K562 (cell line): ENCODE results near the gene DIAPH3. TPM values are rescaled to one million over a fixed set of nuclear protein-coding genes. Genes with fewer than 3 reads are reported as not detected.

ENCODE experiments used
- ATAC-seq: fragments of 200-7000 bp; cut with Tn5 transposase; 3 replicates; pipeline ENCODE4 v1.9.1; 2020; ENCODE audit warnings: moderate library complexity
- BruUV-seq: library from RNA; stranded (reverse); fragments of 400-500 nt; replicated peaks from 2 replicates; lab custom pipeline; 2021; lab: Mats Ljungman, UMichigan
- CTCF ChIA-PET: fragments of 300-600 bp; formaldehyde crosslinking; extraction: SDS; loops from one replicate; lab custom pipeline; 2021; ENCODE audit warnings: low intra/inter-chr PET ratio; lab: Yijun Ruan, JAX
- POLR2A ChIA-PET: fragments of 300-600, 350-650 bp; sonication (Branson Sonifier 250); formaldehyde crosslinking; extraction: SDS; loops from one replicate; lab custom pipeline; 2021; ENCODE audit warnings: antibody characterized with exemption, inconsistent platforms; lab: Yijun Ruan, JAX
- DNase-seq, 4 experiments: peaks; one replicate each; pipeline versions ENCODE4 v3.0.0 to v3.0.0-alpha.2; 2011 to 2018; ENCODE audit warnings: low spot score in 3 of 4, mixed read lengths in 3 of 4; ENCODE audit errors: extremely low read depth in 1 of 4
- FAIRE-seq: peaks from 2 replicates; lab custom pipeline; 2011; peaks lifted over from hg19 to GRCh38; lab: Jason Lieb, UNC
- H2AFZ ChIP-seq: 2 replicates; pipeline ENCODE4 v1.6.0; 2011; ENCODE audit warnings: low read depth, low read length, control low read depth, inconsistent platforms
- H3K27ac ChIP-seq: fragments of 200-600 bp; 3 replicates; pipeline ENCODE4 v1.8.0; 2011; ENCODE audit warnings: low read depth, mild to moderate bottlenecking, control low read depth, inconsistent platforms, low read length, moderate library complexity, mixed read lengths; ENCODE audit errors: extremely low read depth
- H3K27me3 ChIP-seq, 2 experiments: fragments of 300-600 bp in 1 of 2; 2 replicates in 1 of 2; 3 replicates in 1 of 2; pipeline versions ENCODE4 v1.6.0 to v1.8.0; 2011; ENCODE audit warnings: inconsistent platforms in 2 of 2, low read length in 2 of 2, mild to moderate bottlenecking in 1 of 2, mixed read lengths in 1 of 2, moderate library complexity in 1 of 2; ENCODE audit not compliant: control insufficient read depth in 2 of 2, insufficient read depth in 2 of 2
- H3K36me3 ChIP-seq: fragments of 300-600 bp; 3 replicates; pipeline ENCODE4 v1.8.0; 2011; ENCODE audit warnings: mild to moderate bottlenecking, low read length, inconsistent platforms; ENCODE audit not compliant: control insufficient read depth, insufficient read depth
- H3K4me1 ChIP-seq, 2 experiments: fragments of 200-600 bp in 1 of 2; replicated peaks in 1 of 2; 2 replicates in 1 of 2; 3 replicates in 1 of 2; pipeline versions ENCODE4 v1.5.1 to v1.8.0; 2011; ENCODE audit warnings: inconsistent platforms in 2 of 2, low read length in 2 of 2, mild to moderate bottlenecking in 1 of 2, mixed read lengths in 1 of 2, moderate library complexity in 1 of 2; ENCODE audit not compliant: control insufficient read depth in 2 of 2, insufficient read depth in 2 of 2
- H3K4me2 ChIP-seq: 2 replicates; pipeline ENCODE4 v1.6.1; 2011; ENCODE audit warnings: low read length, control low read depth, inconsistent platforms, mixed read lengths; ENCODE audit not compliant: insufficient read depth
- H3K4me3 ChIP-seq: fragments of 200-600 bp; sonication (generic), shearing (Covaris generic); 2 replicates; pipeline ENCODE4 v1.5.1; 2016; ENCODE audit warnings: control low read depth, inconsistent platforms
- H3K79me2 ChIP-seq: fragments of 200-600 bp; 3 replicates; pipeline ENCODE4 v1.8.0; 2011; ENCODE audit warnings: low read length, inconsistent platforms; ENCODE audit not compliant: control insufficient read depth, insufficient read depth
- H3K9ac ChIP-seq, 2 experiments: 2 replicates each; pipeline versions ENCODE4 v1.6.0 to v1.6.1; 2011; ENCODE audit warnings: low read depth in 2 of 2, low read length in 2 of 2, control low read depth in 1 of 2, inconsistent platforms in 1 of 2, mild to moderate bottlenecking in 1 of 2, mixed read lengths in 1 of 2; ENCODE audit not compliant: insufficient read depth in 1 of 2
- H3K9me1 ChIP-seq: one replicate; pipeline ENCODE4 v1.6.0; 2011; ENCODE audit warnings: inconsistent platforms, mild to moderate bottlenecking, low read length, moderate library complexity; ENCODE audit not compliant: control insufficient read depth, insufficient read depth
- H3K9me3 ChIP-seq: replicated peaks from 2 replicates; pipeline ENCODE4 v1.5.1; 2011; ENCODE audit warnings: low read depth, low read length, inconsistent platforms; ENCODE audit not compliant: control insufficient read depth, insufficient read depth
- H4K20me1 ChIP-seq: replicated peaks from 2 replicates; pipeline ENCODE4 v1.6.1; 2011; ENCODE audit warnings: low read length, inconsistent platforms, mixed read lengths; ENCODE audit not compliant: control insufficient read depth, insufficient read depth
- NONO ChIP-seq, 2 experiments: fragments of 200-400 bp in 1 of 2; fragments of 450-650 bp in 1 of 2; formaldehyde crosslinking in 1 of 2; IDR thresholded peaks; 2 replicates each; pipeline ENCODE4 v1.6.1; 2017; ENCODE audit warnings: low read depth in 2 of 2, mild to moderate bottlenecking in 2 of 2, moderate library complexity in 2 of 2, low read length in 1 of 2
- ZNF232 ChIP-seq: sonication (generic); formaldehyde crosslinking; IDR thresholded peaks from 2 replicates; pipeline ENCODE4 v1.8.0; 2022; ENCODE audit warnings: mild to moderate bottlenecking, missing genetic modification reagents
- ZNF717 ChIP-seq: fragments of 250-450 bp; sonication (Bioruptor Pico); IDR thresholded peaks from 2 replicates; pipeline ENCODE4 v1.5.0; 2021
- WGBS: fragments of 100-300 bp; shearing (Covaris generic); methylation state at CpG from one replicate; pipeline ENCODE4 v1.1.6; 2016; ENCODE audit warnings: low coverage, mixed read lengths; ENCODE audit not compliant: insufficient coverage; ENCODE audit errors: missing lambda C conversion rate; 5-methylcytosine and 5-hydroxymethylcytosine counted together
- in situ Hi-C: fragments of 300-500 bp; cut with MboI; formaldehyde crosslinking; loops from 4 replicates; pipeline ENCODE4 v1.15.0; 2018; ENCODE audit warnings: inconsistent platforms, mixed read lengths
- intact Hi-C: fragments of 100-400 bp; cut with micrococcal nuclease; formaldehyde crosslinking; loops from 2 replicates; pipeline ENCODE4 v1.14.2; 2022
- polyA plus RNA-seq, 8 experiments: library from polyadenylated mRNA; depleted of rRNA in 4 of 8; stranded (reverse) in 5 of 8; unstranded in 3 of 8; fragments of >200 nt; fragmentation: Nextera tagmentation in 2 of 8; fragmentation: Illumina TruSeq in 1 of 8; extraction: Ambion mirVana in 2 of 8; extraction: Trizol in 1 of 8; gene quantifications; 2 replicates each; pipeline versions ENCODE4 v1.2.1 to v1.2.3, GENCODE V29; 2011 to 2014; ENCODE audit warnings: inconsistent platforms in 1 of 8, missing spikeins in 1 of 8
- total RNA-seq, 7 experiments: library from RNA; depleted of rRNA in 6 of 7; stranded (reverse); fragments of >200 nt in 6 of 7; fragmentation: Illumina TruSeq in 2 of 7; extraction: Trizol in 2 of 7; gene quantifications; 2 replicates each; pipeline versions ENCODE4 v1.2.1 to v1.2.3, GENCODE V29; 2011 to 2021; ENCODE audit warnings: low replicate concordance in 1 of 7
- TF ChIP-seq, protein P1 (sequence below): fragments of 450-650 bp; formaldehyde crosslinking; IDR thresholded peaks from 2 replicates; pipeline ENCODE4 v1.4.0; 2020; ENCODE audit warnings: mild to moderate bottlenecking, moderate library complexity
- TF ChIP-seq, protein P2 (sequence below): sonication (generic); formaldehyde crosslinking; IDR thresholded peaks from 2 replicates; pipeline ENCODE4 v1.8.0; 2022; ENCODE audit warnings: mild to moderate bottlenecking, missing genetic modification reagents
- TF ChIP-seq, protein P3 (sequence below): fragments of 250-450 bp; sonication (Bioruptor Pico); IDR thresholded peaks from 2 replicates; pipeline ENCODE4 v1.8.0; 2022; ENCODE audit warnings: moderate library complexity, mild to moderate bottlenecking, inconsistent platforms
- TF ChIP-seq, protein P4 (sequence below), 2 experiments: fragments of 450-650 bp; IDR thresholded peaks; 2 replicates each; pipeline ENCODE4 v1.6.1; 2016; ENCODE audit warnings: mild to moderate bottlenecking in 2 of 2, borderline replicate concordance in 1 of 2, low read depth in 1 of 2, moderate library complexity in 1 of 2

DIAPH3 gene
- total and polyA plus RNA-seq, 9 of the 15 experiments (the other 6 are each of a cell fraction or from before 2014, with no cell fraction given), result 9.0 to 18.7 (median 14.7) TPM

DNA sequence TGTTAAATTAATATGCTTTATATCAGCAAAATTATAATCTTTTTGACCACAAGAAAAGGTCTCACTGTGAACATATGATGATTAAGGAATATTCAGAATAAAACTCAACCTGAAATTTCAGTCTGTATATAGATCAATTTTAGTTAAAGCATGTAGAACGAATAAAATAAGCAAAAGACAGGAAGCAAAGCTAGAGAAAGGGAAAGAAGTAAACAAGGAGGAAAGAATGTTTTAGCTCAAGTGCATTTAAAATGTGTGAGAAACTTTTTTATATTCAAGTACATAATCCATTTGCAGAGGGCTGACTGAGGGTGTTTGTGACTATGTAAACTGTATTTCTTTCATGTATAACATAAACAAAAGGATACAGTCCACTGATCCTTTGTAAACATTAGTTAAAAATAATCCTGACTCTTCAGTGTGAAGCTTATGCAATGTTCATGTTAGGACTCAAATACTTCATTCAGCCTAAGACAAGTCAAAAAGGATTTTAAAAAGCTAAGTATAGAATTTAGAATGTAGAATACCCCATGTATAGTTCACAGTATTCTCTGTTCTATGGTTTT is 472.1 kb downstream of the DIAPH3 start (continued):
- TF ChIP-seq NONO (IDR thresholded peaks at IDR 0.05; ENCODE audit: low read depth in 2 of 2, low read length in 1 of 2), result no peak
- TF ChIP-seq, protein P1, sequence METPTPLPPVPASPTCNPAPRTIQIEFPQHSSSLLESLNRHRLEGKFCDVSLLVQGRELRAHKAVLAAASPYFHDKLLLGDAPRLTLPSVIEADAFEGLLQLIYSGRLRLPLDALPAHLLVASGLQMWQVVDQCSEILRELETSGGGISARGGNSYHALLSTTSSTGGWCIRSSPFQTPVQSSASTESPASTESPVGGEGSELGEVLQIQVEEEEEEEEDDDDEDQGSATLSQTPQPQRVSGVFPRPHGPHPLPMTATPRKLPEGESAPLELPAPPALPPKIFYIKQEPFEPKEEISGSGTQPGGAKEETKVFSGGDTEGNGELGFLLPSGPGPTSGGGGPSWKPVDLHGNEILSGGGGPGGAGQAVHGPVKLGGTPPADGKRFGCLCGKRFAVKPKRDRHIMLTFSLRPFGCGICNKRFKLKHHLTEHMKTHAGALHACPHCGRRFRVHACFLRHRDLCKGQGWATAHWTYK, result no peak

DNA sequence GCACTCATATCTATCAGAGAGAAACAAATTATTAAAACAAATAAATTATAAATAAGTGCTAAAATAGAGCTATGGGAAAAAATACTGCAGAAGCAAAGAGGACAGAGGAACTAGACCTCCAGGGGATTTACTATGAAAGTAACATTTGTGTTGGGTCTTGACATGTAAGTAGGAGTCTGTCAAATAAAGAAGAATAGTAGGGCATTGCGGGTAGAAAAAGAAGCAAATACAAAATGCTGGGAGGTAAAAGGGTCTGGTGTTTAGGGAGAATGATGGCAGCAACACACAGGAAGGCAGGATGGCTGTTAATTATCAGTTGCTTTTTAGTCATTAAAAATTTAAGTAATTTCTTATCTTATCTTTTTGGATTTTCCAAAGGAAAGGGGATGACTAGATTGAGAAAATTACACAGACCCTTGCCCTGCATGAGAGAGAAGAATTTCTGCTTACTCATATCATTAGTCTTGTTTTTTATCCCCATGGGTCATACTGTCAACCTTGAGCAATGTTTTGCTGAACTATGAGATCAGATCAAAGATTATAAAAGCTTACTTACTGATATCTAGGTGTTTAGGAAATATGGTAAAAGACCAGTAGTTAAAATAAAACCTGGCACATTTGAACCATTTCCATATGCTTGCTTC is 472.7 kb downstream of the DIAPH3 start:
- WGBS, result 92% methylated on average over 1 of the region's 1 CpG
- CTCF ChIA-PET, result no interaction called here
- TF ChIP-seq, protein P2, sequence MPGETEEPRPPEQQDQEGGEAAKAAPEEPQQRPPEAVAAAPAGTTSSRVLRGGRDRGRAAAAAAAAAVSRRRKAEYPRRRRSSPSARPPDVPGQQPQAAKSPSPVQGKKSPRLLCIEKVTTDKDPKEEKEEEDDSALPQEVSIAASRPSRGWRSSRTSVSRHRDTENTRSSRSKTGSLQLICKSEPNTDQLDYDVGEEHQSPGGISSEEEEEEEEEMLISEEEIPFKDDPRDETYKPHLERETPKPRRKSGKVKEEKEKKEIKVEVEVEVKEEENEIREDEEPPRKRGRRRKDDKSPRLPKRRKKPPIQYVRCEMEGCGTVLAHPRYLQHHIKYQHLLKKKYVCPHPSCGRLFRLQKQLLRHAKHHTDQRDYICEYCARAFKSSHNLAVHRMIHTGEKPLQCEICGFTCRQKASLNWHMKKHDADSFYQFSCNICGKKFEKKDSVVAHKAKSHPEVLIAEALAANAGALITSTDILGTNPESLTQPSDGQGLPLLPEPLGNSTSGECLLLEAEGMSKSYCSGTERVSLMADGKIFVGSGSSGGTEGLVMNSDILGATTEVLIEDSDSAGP, result no peak
- TF ChIP-seq ZNF232 (CRISPR knock-in tag), result no peak
- TF ChIP-seq, protein P3, sequence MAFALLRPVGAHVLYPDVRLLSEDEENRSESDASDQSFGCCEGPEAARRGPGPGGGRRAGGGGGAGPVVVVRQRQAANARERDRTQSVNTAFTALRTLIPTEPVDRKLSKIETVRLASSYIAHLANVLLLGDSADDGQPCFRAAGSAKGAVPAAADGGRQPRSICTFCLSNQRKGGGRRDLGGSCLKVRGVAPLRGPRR (CRISPR knock-in tag), result no peak
- TF ChIP-seq ZNF717 (CRISPR knock-in tag), result no peak
- TF ChIP-seq, protein P4, sequence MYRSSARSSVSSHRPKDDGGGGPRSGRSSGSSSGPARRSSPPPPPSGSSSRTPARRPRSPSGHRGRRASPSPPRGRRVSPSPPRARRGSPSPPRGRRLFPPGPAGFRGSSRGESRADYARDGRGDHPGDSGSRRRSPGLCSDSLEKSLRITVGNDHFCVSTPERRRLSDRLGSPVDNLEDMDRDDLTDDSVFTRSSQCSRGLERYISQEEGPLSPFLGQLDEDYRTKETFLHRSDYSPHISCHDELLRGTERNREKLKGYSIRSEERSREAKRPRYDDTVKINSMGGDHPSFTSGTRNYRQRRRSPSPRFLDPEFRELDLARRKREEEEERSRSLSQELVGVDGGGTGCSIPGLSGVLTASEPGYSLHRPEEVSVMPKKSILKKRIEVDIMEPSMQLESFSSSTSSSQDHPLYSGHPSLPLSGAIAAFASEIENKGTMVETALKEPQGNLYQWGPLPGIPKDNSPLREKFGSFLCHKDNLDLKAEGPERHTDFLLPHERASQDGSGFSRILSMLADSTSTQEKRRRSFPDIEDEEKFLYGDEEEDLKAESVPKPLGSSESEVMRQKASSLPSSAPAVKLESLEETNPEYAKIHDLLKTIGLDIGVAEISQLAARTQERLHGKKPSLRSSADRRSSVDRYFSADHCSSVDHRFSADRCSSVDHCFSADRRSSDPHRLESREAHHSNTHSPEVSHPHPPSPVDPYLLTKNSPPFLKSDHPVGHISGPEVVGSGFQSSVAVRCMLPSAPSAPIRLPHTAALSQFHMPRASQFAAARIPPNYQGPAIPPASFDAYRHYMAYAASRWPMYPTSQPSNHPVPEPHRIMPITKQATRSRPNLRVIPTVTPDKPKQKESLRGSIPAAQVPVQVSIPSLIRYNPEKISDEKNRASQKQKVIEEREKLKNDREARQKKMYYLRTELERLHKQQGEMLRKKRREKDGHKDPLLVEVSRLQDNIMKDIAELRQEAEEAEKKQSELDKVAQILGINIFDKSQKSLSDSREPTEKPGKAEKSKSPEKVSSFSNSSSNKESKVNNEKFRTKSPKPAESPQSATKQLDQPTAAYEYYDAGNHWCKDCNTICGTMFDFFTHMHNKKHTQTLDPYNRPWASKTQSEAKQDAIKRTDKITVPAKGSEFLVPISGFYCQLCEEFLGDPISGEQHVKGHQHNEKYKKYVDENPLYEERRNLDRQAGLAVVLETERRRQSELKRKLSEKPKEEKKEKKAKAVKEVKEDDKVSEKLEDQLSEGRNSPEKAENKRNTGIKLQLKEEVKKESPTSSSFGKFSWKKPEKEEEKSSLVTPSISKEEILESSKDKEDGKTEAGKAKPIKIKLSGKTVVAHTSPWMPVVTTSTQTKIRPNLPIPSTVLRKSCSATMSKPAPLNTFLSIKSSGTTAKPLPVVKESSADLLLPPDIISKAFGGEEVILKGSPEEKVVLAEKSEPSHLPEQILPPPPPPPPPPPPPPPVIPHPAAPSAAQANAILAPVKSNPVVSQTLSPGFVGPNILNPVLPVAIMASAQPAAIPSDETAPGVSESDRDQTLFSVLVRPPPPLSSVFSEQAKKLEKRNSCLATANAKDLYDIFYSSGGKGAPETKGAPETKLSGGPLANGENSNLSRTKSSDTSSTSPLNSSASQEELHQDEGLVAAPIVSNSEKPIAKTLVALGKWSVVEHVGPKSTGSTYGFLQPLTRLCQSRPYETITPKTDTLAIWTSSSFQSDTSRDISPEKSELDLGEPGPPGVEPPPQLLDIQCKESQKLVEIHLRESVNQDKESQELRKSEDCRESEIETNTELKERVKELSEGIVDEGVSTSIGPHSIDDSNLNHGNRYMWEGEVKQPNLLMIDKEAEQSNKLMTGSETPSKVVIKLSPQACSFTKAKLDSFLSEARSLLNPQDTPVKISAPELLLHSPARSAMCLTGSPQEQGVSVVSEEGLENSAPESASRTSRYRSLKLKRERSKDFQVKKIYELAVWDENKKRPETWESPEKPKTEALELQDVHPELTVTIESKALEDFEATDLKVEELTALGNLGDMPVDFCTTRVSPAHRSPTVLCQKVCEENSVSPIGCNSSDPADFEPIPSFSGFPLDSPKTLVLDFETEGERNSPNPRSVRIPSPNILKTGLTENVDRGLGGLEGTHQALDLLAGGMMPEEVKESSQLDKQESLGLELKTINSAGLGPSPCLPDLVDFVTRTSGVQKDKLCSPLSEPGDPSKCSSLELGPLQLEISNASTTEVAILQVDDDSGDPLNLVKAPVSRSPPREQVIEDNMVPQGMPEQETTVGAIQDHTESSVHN (IDR thresholded peaks at IDR 0.05; ENCODE audit: borderline replicate concordance in 1 of 2, low read depth in 1 of 2), result no peak

More for the DNA sequence above, 472.7 kb downstream of the DIAPH3 start:
- H2AFZ ChIP-seq, result no peak overlapping the region
- H3K4me3 ChIP-seq, result no peak overlapping the region
- DNase-seq, result no peak
- no peaks in the 10 kb centered on the region for H3K27me3 ChIP-seq
- no peak for ATAC-seq
- no peak for FAIRE-seq
- H4K20me1 ChIP-seq, result no peaks in the 10 kb centered on the region
- no peaks in the 10 kb centered on the region for H3K4me1 ChIP-seq
- H3K9me1 ChIP-seq, result no peaks in the 10 kb centered on the region
- no peaks in the 10 kb centered on the region for H3K36me3 ChIP-seq
- H3K9ac ChIP-seq, result no peak overlapping the region
- no TSS peak for BruUV-seq
- no peak overlapping the region for H3K27ac ChIP-seq
- POLR2A ChIA-PET, result interaction anchor here (0.6 to 0.8 kb wide), 2 partner anchors 12 to 21 kb away, joined by 3 to 5 read pairs; no protein-coding TSS in a partner anchor
- no peaks in the 10 kb centered on the region for H3K79me2 ChIP-seq
- no peaks in the 10 kb centered on the region for H3K9me3 ChIP-seq
- intact Hi-C loops (no loop called here), in situ Hi-C loops (no loop called here)
- H3K4me2 ChIP-seq, result no peak overlapping the region
